Chondrocyte (in vitro differentiated cells): Measurements from ENCODE around the gene LST1. TPM values are rescaled to one million over a fixed set of nuclear protein-coding genes. Genes with fewer than 3 reads are reported as not detected.
A peak's percentile ranks its signal among the peaks of the same experiment; 100 is the strongest.

ENCODE experiments used
- DNase-seq: peaks from one replicate; pipeline ENCODE4 v3.0.0; 2021; ENCODE audit warnings: mixed read lengths, low spot score
- H3K27ac Mint-ChIP-seq: one replicate; pipeline ENCODE4 v1.8.0; 2021; ENCODE audit warnings: mild to moderate bottlenecking, moderate library complexity, mixed read lengths; ENCODE audit not compliant: unreplicated experiment
- H3K27me3 Mint-ChIP-seq: 2 replicates; pipeline ENCODE4 v1.8.0; 2021; ENCODE audit warnings: low read depth, mixed read lengths
- H3K36me3 Mint-ChIP-seq: 2 replicates; pipeline ENCODE4 v1.8.0; 2021; ENCODE audit warnings: low read depth, mixed read lengths
- H3K4me1 Mint-ChIP-seq: 2 replicates; pipeline ENCODE4 v1.8.0; 2021; ENCODE audit warnings: low read depth, mild to moderate bottlenecking, mixed read lengths
- H3K4me3 Mint-ChIP-seq: one replicate; pipeline ENCODE4 v1.8.0; 2021; ENCODE audit warnings: mild to moderate bottlenecking, moderate library complexity, mixed read lengths; ENCODE audit not compliant: unreplicated experiment
- H3K9me3 Mint-ChIP-seq: 2 replicates; pipeline ENCODE4 v1.8.0; 2021; ENCODE audit warnings: low read depth, mixed read lengths
- total RNA-seq: library from RNA; stranded (reverse); gene quantifications from 3 replicates; pipeline ENCODE4 v1.2.1, GENCODE V29; 2021
- TF ChIP-seq, protein P1 (sequence below): fragments of 200-600 bp; sonication (generic); IDR thresholded peaks from 2 replicates; pipeline ENCODE4 v1.5.0; 2021; ENCODE audit warnings: antibody characterized with exemption, mild to moderate bottlenecking, moderate library complexity

The LST1 gene
- total RNA-seq, 1 donor from 2014 or later: not detected

DNA sequence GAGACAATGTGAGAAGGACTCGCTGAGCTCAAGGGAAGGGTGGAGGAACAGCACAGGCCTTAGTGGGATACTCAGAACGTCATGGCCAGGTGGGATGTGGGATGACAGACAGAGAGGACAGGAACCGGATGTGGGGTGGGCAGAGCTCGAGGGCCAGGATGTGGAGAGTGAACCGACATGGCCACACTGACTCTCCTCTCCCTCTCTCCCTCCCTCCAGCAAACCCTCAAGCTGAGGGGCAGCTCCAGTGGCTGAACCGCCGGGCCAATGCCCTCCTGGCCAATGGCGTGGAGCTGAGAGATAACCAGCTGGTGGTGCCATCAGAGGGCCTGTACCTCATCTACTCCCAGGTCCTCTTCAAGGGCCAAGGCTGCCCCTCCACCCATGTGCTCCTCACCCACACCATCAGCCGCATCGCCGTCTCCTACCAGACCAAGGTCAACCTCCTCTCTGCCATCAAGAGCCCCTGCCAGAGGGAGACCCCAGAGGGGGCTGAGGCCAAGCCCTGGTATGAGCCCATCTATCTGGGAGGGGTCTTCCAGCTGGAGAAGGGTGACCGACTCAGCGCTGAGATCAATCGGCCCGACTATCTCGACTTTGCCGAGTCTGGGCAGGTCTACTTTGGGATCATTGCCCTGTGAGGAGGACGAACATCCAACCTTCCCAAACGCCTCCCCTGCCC, 9.0 kb upstream of the LST1 start:
- no peak for DNase-seq
- TF ChIP-seq, protein P1, sequence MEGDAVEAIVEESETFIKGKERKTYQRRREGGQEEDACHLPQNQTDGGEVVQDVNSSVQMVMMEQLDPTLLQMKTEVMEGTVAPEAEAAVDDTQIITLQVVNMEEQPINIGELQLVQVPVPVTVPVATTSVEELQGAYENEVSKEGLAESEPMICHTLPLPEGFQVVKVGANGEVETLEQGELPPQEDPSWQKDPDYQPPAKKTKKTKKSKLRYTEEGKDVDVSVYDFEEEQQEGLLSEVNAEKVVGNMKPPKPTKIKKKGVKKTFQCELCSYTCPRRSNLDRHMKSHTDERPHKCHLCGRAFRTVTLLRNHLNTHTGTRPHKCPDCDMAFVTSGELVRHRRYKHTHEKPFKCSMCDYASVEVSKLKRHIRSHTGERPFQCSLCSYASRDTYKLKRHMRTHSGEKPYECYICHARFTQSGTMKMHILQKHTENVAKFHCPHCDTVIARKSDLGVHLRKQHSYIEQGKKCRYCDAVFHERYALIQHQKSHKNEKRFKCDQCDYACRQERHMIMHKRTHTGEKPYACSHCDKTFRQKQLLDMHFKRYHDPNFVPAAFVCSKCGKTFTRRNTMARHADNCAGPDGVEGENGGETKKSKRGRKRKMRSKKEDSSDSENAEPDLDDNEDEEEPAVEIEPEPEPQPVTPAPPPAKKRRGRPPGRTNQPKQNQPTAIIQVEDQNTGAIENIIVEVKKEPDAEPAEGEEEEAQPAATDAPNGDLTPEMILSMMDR: no peak
- H3K9me3 Mint-ChIP-seq: no peaks in the 10 kb centered on the region
- H3K36me3 Mint-ChIP-seq: no peaks in the 10 kb centered on the region
- no peak overlapping the region for H3K4me3 Mint-ChIP-seq
- no peak overlapping the region for H3K27ac Mint-ChIP-seq
- H3K4me1 Mint-ChIP-seq: peaks cover 16% of the 10 kb centered on the region
- no peaks in the 10 kb centered on the region for H3K27me3 Mint-ChIP-seq

DNA sequence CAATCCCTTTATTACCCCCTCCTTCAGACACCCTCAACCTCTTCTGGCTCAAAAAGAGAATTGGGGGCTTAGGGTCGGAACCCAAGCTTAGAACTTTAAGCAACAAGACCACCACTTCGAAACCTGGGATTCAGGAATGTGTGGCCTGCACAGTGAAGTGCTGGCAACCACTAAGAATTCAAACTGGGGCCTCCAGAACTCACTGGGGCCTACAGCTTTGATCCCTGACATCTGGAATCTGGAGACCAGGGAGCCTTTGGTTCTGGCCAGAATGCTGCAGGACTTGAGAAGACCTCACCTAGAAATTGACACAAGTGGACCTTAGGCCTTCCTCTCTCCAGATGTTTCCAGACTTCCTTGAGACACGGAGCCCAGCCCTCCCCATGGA, 8.5 kb upstream of the LST1 start:
- TF ChIP-seq, protein P1: no peak
- Mint-ChIP-seq H3K4me1 (peaks cover 16% of the 10 kb centered on the region), H3K27ac (no peak overlapping the region), H3K27me3 (no peaks in the 10 kb centered on the region), H3K9me3 (no peaks in the 10 kb centered on the region), H3K36me3 (no peaks in the 10 kb centered on the region), H3K4me3 (no peak overlapping the region)
- DNase-seq: no peak

DNA sequence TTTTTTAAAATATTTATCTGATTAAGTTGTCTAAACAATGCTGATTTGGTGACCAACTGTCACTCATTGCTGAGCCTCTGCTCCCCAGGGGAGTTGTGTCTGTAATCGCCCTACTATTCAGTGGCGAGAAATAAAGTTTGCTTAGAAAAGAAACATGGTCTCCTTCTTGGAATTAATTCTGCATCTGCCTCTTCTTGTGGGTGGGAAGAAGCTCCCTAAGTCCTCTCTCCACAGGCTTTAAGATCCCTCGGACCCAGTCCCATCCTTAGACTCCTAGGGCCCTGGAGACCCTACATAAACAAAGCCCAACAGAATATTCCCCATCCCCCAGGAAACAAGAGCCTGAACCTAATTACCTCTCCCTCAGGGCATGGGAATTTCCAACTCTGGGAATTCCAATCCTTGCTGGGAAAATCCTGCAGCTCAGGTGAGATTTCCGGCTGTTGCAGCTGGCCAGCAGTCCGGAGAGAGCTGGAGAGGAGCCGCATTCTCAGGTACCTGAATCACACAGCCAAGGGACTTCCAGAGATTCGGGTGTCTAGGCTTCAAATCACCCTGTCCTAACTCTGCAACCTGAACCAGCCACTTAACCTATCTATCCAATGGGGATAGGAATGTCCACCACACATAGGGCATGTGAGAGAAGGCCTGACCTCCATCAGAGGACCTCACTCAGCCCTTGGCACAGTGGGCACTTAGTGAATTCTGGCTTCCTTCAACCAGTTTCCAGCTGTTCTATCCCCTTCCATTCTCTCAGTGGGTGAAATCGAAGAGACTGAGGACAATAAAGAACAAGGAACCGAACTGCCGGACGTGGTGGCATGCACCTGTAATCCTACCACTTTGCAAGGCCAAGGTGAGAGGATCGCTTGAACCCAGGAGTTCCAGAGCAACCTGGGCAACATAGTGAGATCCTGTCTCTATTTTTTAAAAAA, 7.6 kb upstream of the LST1 start:
- TF ChIP-seq, protein P1: no peak
- DNase-seq: no peak
- H3K36me3 Mint-ChIP-seq: no peaks in the 10 kb centered on the region
- H3K9me3 Mint-ChIP-seq: no peaks in the 10 kb centered on the region
- no peaks in the 10 kb centered on the region for H3K27me3 Mint-ChIP-seq
- peaks cover 16% of the 10 kb centered on the region for H3K4me1 Mint-ChIP-seq
- H3K27ac Mint-ChIP-seq: no peak overlapping the region
- no peak overlapping the region for H3K4me3 Mint-ChIP-seq

DNA sequence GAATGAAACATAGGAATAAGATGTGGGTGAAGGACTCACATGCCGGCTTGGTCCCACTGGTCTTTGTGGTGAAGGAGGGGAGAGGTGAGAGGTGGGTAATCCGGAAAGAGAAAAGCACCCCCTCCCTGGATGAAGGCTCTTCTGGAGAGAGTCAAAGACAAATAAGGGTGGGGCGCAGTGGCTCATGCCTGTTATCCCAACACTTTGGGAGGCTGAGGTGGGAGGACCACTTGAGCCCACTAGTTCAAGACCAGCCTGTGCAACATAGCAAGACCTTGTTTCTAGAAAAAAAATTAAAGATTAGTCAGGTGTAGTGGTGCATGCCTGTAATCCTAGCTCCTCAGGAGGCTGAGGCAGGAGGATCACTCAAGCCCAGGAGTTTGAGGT, 7.0 kb upstream of the LST1 start:
- Mint-ChIP-seq H3K9me3 (no peaks in the 10 kb centered on the region), H3K27ac (no peak overlapping the region), H3K4me3 (no peak overlapping the region), H3K4me1 (peaks cover 16% of the 10 kb centered on the region), H3K27me3 (no peaks in the 10 kb centered on the region), H3K36me3 (no peaks in the 10 kb centered on the region)
- TF ChIP-seq, protein P1: no peak
- no peak for DNase-seq

DNA sequence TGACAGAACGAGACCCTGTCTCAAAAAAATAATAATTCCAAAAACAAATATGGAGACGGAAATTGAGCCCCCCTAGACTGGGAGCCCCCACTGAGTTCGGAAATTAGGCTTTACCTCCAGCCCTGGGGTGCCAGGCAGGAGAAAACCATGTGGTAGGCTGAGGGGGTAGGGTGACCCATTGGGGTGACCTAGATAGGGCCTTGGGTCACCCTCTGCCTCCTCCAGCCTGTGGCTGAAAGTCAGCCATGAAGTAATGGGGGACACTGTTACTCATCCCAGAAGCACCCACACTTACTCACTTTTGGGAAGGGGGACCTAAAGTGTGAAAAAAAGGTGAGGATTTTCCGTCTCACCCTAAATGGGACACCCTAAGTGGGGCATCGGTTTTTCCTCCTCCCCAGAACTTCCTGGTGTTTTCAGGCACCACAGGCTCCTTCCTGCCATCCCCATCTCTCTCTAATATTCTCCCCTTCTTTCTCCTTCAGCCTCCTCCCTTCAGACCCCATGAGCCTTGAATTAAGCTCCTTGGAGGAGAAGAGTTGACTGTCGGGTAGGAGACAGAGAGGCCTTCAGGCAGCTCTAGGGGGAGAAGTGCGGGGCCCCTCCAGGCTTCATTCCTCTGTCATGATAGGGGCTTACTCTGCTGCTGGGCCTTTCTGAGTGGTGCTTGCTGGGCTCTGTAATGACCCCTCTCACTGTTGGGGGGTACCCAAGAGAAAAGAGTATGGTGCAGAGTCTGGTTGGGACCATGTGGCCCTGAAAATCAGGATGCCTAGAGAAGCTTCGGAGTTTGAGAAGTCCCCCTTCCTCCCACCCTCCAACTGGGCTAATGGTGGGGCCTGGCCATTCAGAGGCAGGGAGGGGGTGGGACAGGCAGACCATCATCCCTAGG, 6.3 kb upstream of the LST1 start:
- H3K27ac Mint-ChIP-seq: peak overlapping the region; percentile 49
- H3K9me3 Mint-ChIP-seq: no peaks in the 10 kb centered on the region
- TF ChIP-seq, protein P1: no peak
- no peak for DNase-seq
- no peaks in the 10 kb centered on the region for H3K27me3 Mint-ChIP-seq
- H3K4me3 Mint-ChIP-seq: peak overlapping the region; percentile 97
- H3K4me1 Mint-ChIP-seq: peaks cover 16% of the 10 kb centered on the region
- no peaks in the 10 kb centered on the region for H3K36me3 Mint-ChIP-seq
